ENCODE data around the gene DIAPH3. TPM values are rescaled to one million over a fixed set of nuclear protein-coding genes. Genes with fewer than 3 reads are reported as not detected.

The DIAPH3 gene
- total RNA-seq, 1 experiment from 2014 or later, result 27.6 TPM

DNA sequence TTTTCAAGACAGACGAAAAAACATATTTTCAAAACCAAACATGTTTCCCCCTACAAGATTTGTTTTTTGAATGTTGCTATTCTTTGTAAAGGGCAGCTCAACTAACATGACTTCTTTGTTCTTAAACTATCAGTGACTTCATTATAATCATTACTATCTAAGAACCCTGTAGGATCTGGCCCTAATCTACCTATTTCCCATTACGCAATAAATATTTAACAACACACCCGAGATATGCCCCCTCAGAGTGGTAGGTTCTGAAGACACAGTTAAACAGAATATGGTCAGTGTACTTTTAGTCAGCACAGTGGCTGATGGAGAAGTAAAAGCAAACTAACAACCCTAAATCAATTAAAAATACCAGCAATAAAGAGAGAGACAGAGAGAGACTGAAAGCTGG, 186.9 kb downstream of the DIAPH3 start:
- Mint-ChIP-seq H3K27ac (no peak overlapping the region), H3K27me3 (ENCODE audit: low read depth) (no peaks in the 10 kb centered on the region), H3K9me3 (no peaks in the 10 kb centered on the region), H3K4me1 (peaks cover 6% of the 10 kb centered on the region; the same call in 1 of the 2 replicates), H3K36me3 (no peaks in the 10 kb centered on the region), H3K4me3 (no peak overlapping the region)
- ATAC-seq (no peak), DNase-seq (ENCODE audit: low spot score) (no peak)
- ChIA-PET CTCF (interaction anchor here (1.0 kb wide), 1 partner anchor 122 kb away, joined by 3 read pairs; no protein-coding TSS in a partner anchor), POLR2A (no interaction called here)
- TF ChIP-seq, protein P1, sequence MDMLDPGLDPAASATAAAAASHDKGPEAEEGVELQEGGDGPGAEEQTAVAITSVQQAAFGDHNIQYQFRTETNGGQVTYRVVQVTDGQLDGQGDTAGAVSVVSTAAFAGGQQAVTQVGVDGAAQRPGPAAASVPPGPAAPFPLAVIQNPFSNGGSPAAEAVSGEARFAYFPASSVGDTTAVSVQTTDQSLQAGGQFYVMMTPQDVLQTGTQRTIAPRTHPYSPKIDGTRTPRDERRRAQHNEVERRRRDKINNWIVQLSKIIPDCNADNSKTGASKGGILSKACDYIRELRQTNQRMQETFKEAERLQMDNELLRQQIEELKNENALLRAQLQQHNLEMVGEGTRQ (CRISPR knock-in tag; IDR thresholded peaks at IDR 0.05), result no peak
- TF ChIP-seq IRF2 (CRISPR knock-in tag; IDR thresholded peaks at IDR 0.05; ENCODE audit: borderline replicate concordance, low read depth) (no peak), NR1H2 (CRISPR knock-in tag; IDR thresholded peaks at IDR 0.05) (no peak), ZNF138 (CRISPR knock-in tag; conservative IDR thresholded peaks at IDR 0.05) (no peak), HMGA2 (CRISPR knock-in tag; IDR thresholded peaks at IDR 0.05) (no peak), GABPB1 (CRISPR knock-in tag; IDR thresholded peaks at IDR 0.05) (no peak), TEAD4 (CRISPR knock-in tag; IDR thresholded peaks at IDR 0.05) (no peak), ZNF423 (CRISPR knock-in tag; IDR thresholded peaks at IDR 0.05) (no peak), ZNF317 (CRISPR knock-in tag; IDR thresholded peaks at IDR 0.05; ENCODE audit: borderline replicate concordance, low read depth) (no peak), CBFB (CRISPR knock-in tag; IDR thresholded peaks at IDR 0.05; ENCODE audit: low read depth) (no peak)
- TF ChIP-seq, protein P2, sequence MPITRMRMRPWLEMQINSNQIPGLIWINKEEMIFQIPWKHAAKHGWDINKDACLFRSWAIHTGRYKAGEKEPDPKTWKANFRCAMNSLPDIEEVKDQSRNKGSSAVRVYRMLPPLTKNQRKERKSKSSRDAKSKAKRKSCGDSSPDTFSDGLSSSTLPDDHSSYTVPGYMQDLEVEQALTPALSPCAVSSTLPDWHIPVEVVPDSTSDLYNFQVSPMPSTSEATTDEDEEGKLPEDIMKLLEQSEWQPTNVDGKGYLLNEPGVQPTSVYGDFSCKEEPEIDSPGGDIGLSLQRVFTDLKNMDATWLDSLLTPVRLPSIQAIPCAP (CRISPR knock-in tag; IDR thresholded peaks at IDR 0.05), result no peak
- TF ChIP-seq, protein P3, sequence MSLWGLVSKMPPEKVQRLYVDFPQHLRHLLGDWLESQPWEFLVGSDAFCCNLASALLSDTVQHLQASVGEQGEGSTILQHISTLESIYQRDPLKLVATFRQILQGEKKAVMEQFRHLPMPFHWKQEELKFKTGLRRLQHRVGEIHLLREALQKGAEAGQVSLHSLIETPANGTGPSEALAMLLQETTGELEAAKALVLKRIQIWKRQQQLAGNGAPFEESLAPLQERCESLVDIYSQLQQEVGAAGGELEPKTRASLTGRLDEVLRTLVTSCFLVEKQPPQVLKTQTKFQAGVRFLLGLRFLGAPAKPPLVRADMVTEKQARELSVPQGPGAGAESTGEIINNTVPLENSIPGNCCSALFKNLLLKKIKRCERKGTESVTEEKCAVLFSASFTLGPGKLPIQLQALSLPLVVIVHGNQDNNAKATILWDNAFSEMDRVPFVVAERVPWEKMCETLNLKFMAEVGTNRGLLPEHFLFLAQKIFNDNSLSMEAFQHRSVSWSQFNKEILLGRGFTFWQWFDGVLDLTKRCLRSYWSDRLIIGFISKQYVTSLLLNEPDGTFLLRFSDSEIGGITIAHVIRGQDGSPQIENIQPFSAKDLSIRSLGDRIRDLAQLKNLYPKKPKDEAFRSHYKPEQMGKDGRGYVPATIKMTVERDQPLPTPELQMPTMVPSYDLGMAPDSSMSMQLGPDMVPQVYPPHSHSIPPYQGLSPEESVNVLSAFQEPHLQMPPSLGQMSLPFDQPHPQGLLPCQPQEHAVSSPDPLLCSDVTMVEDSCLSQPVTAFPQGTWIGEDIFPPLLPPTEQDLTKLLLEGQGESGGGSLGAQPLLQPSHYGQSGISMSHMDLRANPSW (CRISPR knock-in tag; conservative IDR thresholded peaks at IDR 0.05; ENCODE audit: low read depth), result no peak
- TF ChIP-seq, protein P4, sequence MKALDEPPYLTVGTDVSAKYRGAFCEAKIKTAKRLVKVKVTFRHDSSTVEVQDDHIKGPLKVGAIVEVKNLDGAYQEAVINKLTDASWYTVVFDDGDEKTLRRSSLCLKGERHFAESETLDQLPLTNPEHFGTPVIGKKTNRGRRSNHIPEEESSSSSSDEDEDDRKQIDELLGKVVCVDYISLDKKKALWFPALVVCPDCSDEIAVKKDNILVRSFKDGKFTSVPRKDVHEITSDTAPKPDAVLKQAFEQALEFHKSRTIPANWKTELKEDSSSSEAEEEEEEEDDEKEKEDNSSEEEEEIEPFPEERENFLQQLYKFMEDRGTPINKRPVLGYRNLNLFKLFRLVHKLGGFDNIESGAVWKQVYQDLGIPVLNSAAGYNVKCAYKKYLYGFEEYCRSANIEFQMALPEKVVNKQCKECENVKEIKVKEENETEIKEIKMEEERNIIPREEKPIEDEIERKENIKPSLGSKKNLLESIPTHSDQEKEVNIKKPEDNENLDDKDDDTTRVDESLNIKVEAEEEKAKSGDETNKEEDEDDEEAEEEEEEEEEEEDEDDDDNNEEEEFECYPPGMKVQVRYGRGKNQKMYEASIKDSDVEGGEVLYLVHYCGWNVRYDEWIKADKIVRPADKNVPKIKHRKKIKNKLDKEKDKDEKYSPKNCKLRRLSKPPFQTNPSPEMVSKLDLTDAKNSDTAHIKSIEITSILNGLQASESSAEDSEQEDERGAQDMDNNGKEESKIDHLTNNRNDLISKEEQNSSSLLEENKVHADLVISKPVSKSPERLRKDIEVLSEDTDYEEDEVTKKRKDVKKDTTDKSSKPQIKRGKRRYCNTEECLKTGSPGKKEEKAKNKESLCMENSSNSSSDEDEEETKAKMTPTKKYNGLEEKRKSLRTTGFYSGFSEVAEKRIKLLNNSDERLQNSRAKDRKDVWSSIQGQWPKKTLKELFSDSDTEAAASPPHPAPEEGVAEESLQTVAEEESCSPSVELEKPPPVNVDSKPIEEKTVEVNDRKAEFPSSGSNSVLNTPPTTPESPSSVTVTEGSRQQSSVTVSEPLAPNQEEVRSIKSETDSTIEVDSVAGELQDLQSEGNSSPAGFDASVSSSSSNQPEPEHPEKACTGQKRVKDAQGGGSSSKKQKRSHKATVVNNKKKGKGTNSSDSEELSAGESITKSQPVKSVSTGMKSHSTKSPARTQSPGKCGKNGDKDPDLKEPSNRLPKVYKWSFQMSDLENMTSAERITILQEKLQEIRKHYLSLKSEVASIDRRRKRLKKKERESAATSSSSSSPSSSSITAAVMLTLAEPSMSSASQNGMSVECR (CRISPR knock-in tag; IDR thresholded peaks at IDR 0.05; ENCODE audit: borderline replicate concordance), result no peak
- TF ChIP-seq, protein P5, sequence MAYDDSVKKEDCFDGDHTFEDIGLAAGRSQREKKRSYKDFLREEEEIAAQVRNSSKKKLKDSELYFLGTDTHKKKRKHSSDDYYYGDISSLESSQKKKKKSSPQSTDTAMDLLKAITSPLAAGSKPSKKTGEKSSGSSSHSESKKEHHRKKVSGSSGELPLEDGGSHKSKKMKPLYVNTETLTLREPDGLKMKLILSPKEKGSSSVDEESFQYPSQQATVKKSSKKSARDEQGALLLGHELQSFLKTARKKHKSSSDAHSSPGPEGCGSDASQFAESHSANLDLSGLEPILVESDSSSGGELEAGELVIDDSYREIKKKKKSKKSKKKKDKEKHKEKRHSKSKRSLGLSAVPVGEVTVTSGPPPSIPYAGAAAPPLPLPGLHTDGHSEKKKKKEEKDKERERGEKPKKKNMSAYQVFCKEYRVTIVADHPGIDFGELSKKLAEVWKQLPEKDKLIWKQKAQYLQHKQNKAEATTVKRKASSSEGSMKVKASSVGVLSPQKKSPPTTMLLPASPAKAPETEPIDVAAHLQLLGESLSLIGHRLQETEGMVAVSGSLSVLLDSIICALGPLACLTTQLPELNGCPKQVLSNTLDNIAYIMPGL (CRISPR knock-in tag; IDR thresholded peaks at IDR 0.05), result no peak
- TF ChIP-seq, protein P6, sequence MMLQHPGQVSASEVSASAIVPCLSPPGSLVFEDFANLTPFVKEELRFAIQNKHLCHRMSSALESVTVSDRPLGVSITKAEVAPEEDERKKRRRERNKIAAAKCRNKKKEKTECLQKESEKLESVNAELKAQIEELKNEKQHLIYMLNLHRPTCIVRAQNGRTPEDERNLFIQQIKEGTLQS (CRISPR knock-in tag; conservative IDR thresholded peaks at IDR 0.05), result no peak

All from WTC11 (cell line).